Measurements from ENCODE around the gene RAPGEF5.

The RAPGEF5 gene

GRCh38 chr7:22214000-22214399, 143.0 kb downstream of the RAPGEF5 start:
- H3K4me3 ChIP-seq (ENCODE audit: low read depth in 1 of 2, low read length in 2 of 2) = no peak overlapping the region

GRCh38 chr7:22213081-22213480, 143.9 kb downstream of the RAPGEF5 start:
- H3K27ac ChIP-seq (ENCODE audit: low read length) = peak overlapping the region; percentile 32
- no peak overlapping the region for H3K4me3 ChIP-seq (ENCODE audit: low read depth in 1 of 2, low read length in 2 of 2)
- H3K9me3 ChIP-seq (ENCODE audit: control insufficient read depth in 1 of 2, low read length in 2 of 2) = no peaks in the 10 kb centered on the region
- H3K36me3 ChIP-seq (ENCODE audit: control insufficient read depth in 1 of 2, insufficient read depth in 2 of 2, low read length in 2 of 2) = no peaks in the 10 kb centered on the region
- H3K27me3 ChIP-seq (ENCODE audit: low read depth, low read length) = no peaks in the 10 kb centered on the region
- no peaks in the 10 kb centered on the region for H3K4me1 ChIP-seq (ENCODE audit: control insufficient read depth in 1 of 2, insufficient read depth in 2 of 2, low read length in 2 of 2)

More at GRCh38 chr7:22214000-22214399, 143.0 kb downstream of the RAPGEF5 start:
- no peaks in the 10 kb centered on the region for H3K9me3 ChIP-seq (ENCODE audit: control insufficient read depth in 1 of 2, low read length in 2 of 2)
- peak overlapping the region; percentile 32 for H3K27ac ChIP-seq (ENCODE audit: low read length)
- no peaks in the 10 kb centered on the region for H3K36me3 ChIP-seq (ENCODE audit: control insufficient read depth in 1 of 2, insufficient read depth in 2 of 2, low read length in 2 of 2)
- no peaks in the 10 kb centered on the region for H3K4me1 ChIP-seq (ENCODE audit: control insufficient read depth in 1 of 2, insufficient read depth in 2 of 2, low read length in 2 of 2)
- no peaks in the 10 kb centered on the region for H3K27me3 ChIP-seq (ENCODE audit: low read depth, low read length)

GRCh38 chr7:22210967-22211366, 146.0 kb downstream of the RAPGEF5 start:
- H3K9me3 ChIP-seq (ENCODE audit: control insufficient read depth in 1 of 2, low read length in 2 of 2) = no peaks in the 10 kb centered on the region
- no peaks in the 10 kb centered on the region for H3K27me3 ChIP-seq (ENCODE audit: low read depth, low read length)
- H3K36me3 ChIP-seq (ENCODE audit: control insufficient read depth in 1 of 2, insufficient read depth in 2 of 2, low read length in 2 of 2) = no peaks in the 10 kb centered on the region
- H3K4me1 ChIP-seq (ENCODE audit: control insufficient read depth in 1 of 2, insufficient read depth in 2 of 2, low read length in 2 of 2) = peaks cover 0 to 3% of the 10 kb centered on the region in 2 donors
- H3K27ac ChIP-seq (ENCODE audit: low read length) = no peak overlapping the region
- no peak overlapping the region for H3K4me3 ChIP-seq (ENCODE audit: low read depth in 1 of 2, low read length in 2 of 2)

- H3K27me3 ChIP-seq (ENCODE audit: low read depth, low read length) = no peaks in the 10 kb centered on the region
Observed at GRCh38 chr7:22210355-22210754, 146.6 kb downstream of the RAPGEF5 start.

GRCh38 chr7:22208799-22209198, 148.2 kb downstream of the RAPGEF5 start:
- no peak overlapping the region for H3K4me3 ChIP-seq (ENCODE audit: low read depth in 1 of 2, low read length in 2 of 2)
- no peaks in the 10 kb centered on the region for H3K36me3 ChIP-seq (ENCODE audit: control insufficient read depth in 1 of 2, insufficient read depth in 2 of 2, low read length in 2 of 2)
- H3K27ac ChIP-seq (ENCODE audit: low read length) = no peak overlapping the region
- H3K27me3 ChIP-seq (ENCODE audit: low read depth, low read length) = no peaks in the 10 kb centered on the region
- peaks cover 0 to 7% of the 10 kb centered on the region in 2 donors for H3K4me1 ChIP-seq (ENCODE audit: control insufficient read depth in 1 of 2, insufficient read depth in 2 of 2, low read length in 2 of 2)
- no peaks in the 10 kb centered on the region for H3K9me3 ChIP-seq (ENCODE audit: control insufficient read depth in 1 of 2, low read length in 2 of 2)

More at GRCh38 chr7:22210355-22210754, 146.6 kb downstream of the RAPGEF5 start:
- Histone ChIP-seq H3K4me1 (ENCODE audit: control insufficient read depth in 1 of 2, insufficient read depth in 2 of 2, low read length in 2 of 2) (peaks cover 0 to 3% of the 10 kb centered on the region in 2 donors), H3K27ac (ENCODE audit: low read length) (no peak overlapping the region), H3K4me3 (ENCODE audit: low read depth in 1 of 2, low read length in 2 of 2) (no peak overlapping the region), H3K9me3 (ENCODE audit: control insufficient read depth in 1 of 2, low read length in 2 of 2) (no peaks in the 10 kb centered on the region), H3K36me3 (ENCODE audit: control insufficient read depth in 1 of 2, insufficient read depth in 2 of 2, low read length in 2 of 2) (no peaks in the 10 kb centered on the region)

GRCh38 chr7:22207724-22208225, 149.2 kb downstream of the RAPGEF5 start:
- Histone ChIP-seq H3K27me3 (ENCODE audit: low read depth, low read length) (no peaks in the 10 kb centered on the region), H3K4me1 (ENCODE audit: control insufficient read depth in 1 of 2, insufficient read depth in 2 of 2, low read length in 2 of 2) (peaks cover 0 to 7% of the 10 kb centered on the region in 2 donors), H3K4me3 (ENCODE audit: low read depth in 1 of 2, low read length in 2 of 2) (no peak overlapping the region), H3K36me3 (ENCODE audit: control insufficient read depth in 1 of 2, insufficient read depth in 2 of 2, low read length in 2 of 2) (no peaks in the 10 kb centered on the region), H3K9me3 (ENCODE audit: control insufficient read depth in 1 of 2, low read length in 2 of 2) (no peaks in the 10 kb centered on the region), H3K27ac (ENCODE audit: low read length) (no peak overlapping the region)

GRCh38 chr7:22205631-22206030, 151.3 kb downstream of the RAPGEF5 start:
- no peaks in the 10 kb centered on the region for H3K9me3 ChIP-seq (ENCODE audit: control insufficient read depth in 1 of 2, low read length in 2 of 2)
- H3K27ac ChIP-seq (ENCODE audit: low read length) = no peak overlapping the region
- H3K4me1 ChIP-seq (ENCODE audit: control insufficient read depth in 1 of 2, insufficient read depth in 2 of 2, low read length in 2 of 2) = peaks cover 0 to 7% of the 10 kb centered on the region in 2 donors
- H3K36me3 ChIP-seq (ENCODE audit: control insufficient read depth in 1 of 2, insufficient read depth in 2 of 2, low read length in 2 of 2) = no peaks in the 10 kb centered on the region
- H3K27me3 ChIP-seq (ENCODE audit: low read depth, low read length) = no peaks in the 10 kb centered on the region
- H3K4me3 ChIP-seq (ENCODE audit: low read depth in 1 of 2, low read length in 2 of 2) = no peak overlapping the region

- H3K36me3 ChIP-seq (ENCODE audit: control insufficient read depth in 1 of 2, insufficient read depth in 2 of 2, low read length in 2 of 2) = no peaks in the 10 kb centered on the region
- no peaks in the 10 kb centered on the region for H3K27me3 ChIP-seq (ENCODE audit: low read depth, low read length)
- peaks cover 0 to 7% of the 10 kb centered on the region in 2 donors for H3K4me1 ChIP-seq (ENCODE audit: control insufficient read depth in 1 of 2, insufficient read depth in 2 of 2, low read length in 2 of 2)
- no peak overlapping the region for H3K4me3 ChIP-seq (ENCODE audit: low read depth in 1 of 2, low read length in 2 of 2)
- H3K9me3 ChIP-seq (ENCODE audit: control insufficient read depth in 1 of 2, low read length in 2 of 2) = no peaks in the 10 kb centered on the region
- H3K27ac ChIP-seq (ENCODE audit: low read length) = no peak overlapping the region
Observed at GRCh38 chr7:22204312-22204711, 152.6 kb downstream of the RAPGEF5 start.

- H3K27me3 ChIP-seq (ENCODE audit: low read depth, low read length) = no peaks in the 10 kb centered on the region
- H3K9me3 ChIP-seq (ENCODE audit: control insufficient read depth in 1 of 2, low read length in 2 of 2) = no peaks in the 10 kb centered on the region
- H3K27ac ChIP-seq (ENCODE audit: low read length) = no peak overlapping the region
- H3K4me3 ChIP-seq (ENCODE audit: low read depth in 1 of 2, low read length in 2 of 2) = no peak overlapping the region
- H3K4me1 ChIP-seq (ENCODE audit: control insufficient read depth in 1 of 2, insufficient read depth in 2 of 2, low read length in 2 of 2) = peaks cover 0 to 4% of the 10 kb centered on the region in 2 donors
- no peaks in the 10 kb centered on the region for H3K36me3 ChIP-seq (ENCODE audit: control insufficient read depth in 1 of 2, insufficient read depth in 2 of 2, low read length in 2 of 2)
Observed at GRCh38 chr7:22202141-22202540, 154.8 kb downstream of the RAPGEF5 start.

- no peaks in the 10 kb centered on the region for H3K36me3 ChIP-seq (ENCODE audit: control insufficient read depth in 1 of 2, insufficient read depth in 2 of 2, low read length in 2 of 2)
- H3K4me1 ChIP-seq (ENCODE audit: control insufficient read depth in 1 of 2, insufficient read depth in 2 of 2, low read length in 2 of 2) = peaks cover 0 to 4% of the 10 kb centered on the region in 2 donors
- H3K4me3 ChIP-seq (ENCODE audit: low read depth in 1 of 2, low read length in 2 of 2) = no peak overlapping the region
- H3K27me3 ChIP-seq (ENCODE audit: low read depth, low read length) = no peaks in the 10 kb centered on the region
- no peak overlapping the region for H3K27ac ChIP-seq (ENCODE audit: low read length)
- H3K9me3 ChIP-seq (ENCODE audit: control insufficient read depth in 1 of 2, low read length in 2 of 2) = no peaks in the 10 kb centered on the region
Observed at GRCh38 chr7:22201186-22201880, 155.6 kb downstream of the RAPGEF5 start.

- no peak overlapping the region for H3K4me3 ChIP-seq (ENCODE audit: low read depth in 1 of 2, low read length in 2 of 2)
- no peaks in the 10 kb centered on the region for H3K36me3 ChIP-seq (ENCODE audit: control insufficient read depth in 1 of 2, insufficient read depth in 2 of 2, low read length in 2 of 2)
- H3K27ac ChIP-seq (ENCODE audit: low read length) = no peak overlapping the region
- H3K27me3 ChIP-seq (ENCODE audit: low read depth, low read length) = no peaks in the 10 kb centered on the region
- H3K9me3 ChIP-seq (ENCODE audit: control insufficient read depth in 1 of 2, low read length in 2 of 2) = no peaks in the 10 kb centered on the region
- H3K4me1 ChIP-seq (ENCODE audit: control insufficient read depth in 1 of 2, insufficient read depth in 2 of 2, low read length in 2 of 2) = peaks cover 0 to 4% of the 10 kb centered on the region in 2 donors
Observed at GRCh38 chr7:22200777-22201176, 156.2 kb downstream of the RAPGEF5 start.

- Histone ChIP-seq H3K27me3 (ENCODE audit: low read depth, low read length) (no peaks in the 10 kb centered on the region), H3K36me3 (ENCODE audit: control insufficient read depth in 1 of 2, insufficient read depth in 2 of 2, low read length in 2 of 2) (no peaks in the 10 kb centered on the region), H3K4me1 (ENCODE audit: control insufficient read depth in 1 of 2, insufficient read depth in 2 of 2, low read length in 2 of 2) (peaks cover 0 to 4% of the 10 kb centered on the region in 2 donors), H3K9me3 (ENCODE audit: control insufficient read depth in 1 of 2, low read length in 2 of 2) (no peaks in the 10 kb centered on the region), H3K27ac (ENCODE audit: low read length) (no peak overlapping the region), H3K4me3 (ENCODE audit: low read depth in 1 of 2, low read length in 2 of 2) (no peak overlapping the region)
Observed at GRCh38 chr7:22200238-22200637, 156.7 kb downstream of the RAPGEF5 start.

All from muscle layer of duodenum (tissue), 2 donors.